ENCODE results near the gene ADRM1. TPM values are rescaled to one million over a fixed set of nuclear protein-coding genes. Genes with fewer than 3 reads are reported as not detected.

ADRM1 gene
- total and polyA plus RNA-seq, 10 of the 15 experiments (the other 5 are each of a cell fraction or from before 2014, with no cell fraction given) = 3.4 to 213 (median 95.9) TPM

GRCh38 chr20:62346398-62347150, 43.8 kb downstream of the ADRM1 start:
- DNase-seq (ENCODE audit: low read depth, low spot score) (no peak), ATAC-seq (no peak), FAIRE-seq (no peak)
- Histone ChIP-seq H3K27me3 (replicated peaks in 1 of 2; ENCODE audit: control insufficient read depth in 2 of 2, insufficient read depth in 2 of 2, low read length in 1 of 2) (no peaks in the 10 kb centered on the region), H4K20me1 (ENCODE audit: control insufficient read depth, insufficient read depth) (no peaks in the 10 kb centered on the region), H3K9ac (ENCODE audit: control insufficient read depth, insufficient read depth, low read length) (no peak overlapping the region), H3K36me3 (ENCODE audit: control insufficient read depth in 2 of 2, insufficient read depth in 2 of 2, low read length in 1 of 2) (no peaks in the 10 kb centered on the region; a peak in 1 of 4 replicates), H2AFZ (ENCODE audit: control insufficient read depth, low read depth, low read length) (no peak overlapping the region), H3K79me2 (ENCODE audit: control insufficient read depth, insufficient read depth, low read length) (no peaks in the 10 kb centered on the region), H3K9me3 (replicated peaks; ENCODE audit: control insufficient read depth, insufficient read depth, low read length) (no peaks in the 10 kb centered on the region; the same call in 2 of the 3 replicates), H3K4me2 (ENCODE audit: control insufficient read depth, insufficient read depth) (no peak overlapping the region), H3K27ac (ENCODE audit: control insufficient read depth, insufficient read depth) (no peak overlapping the region), H3K4me3 (no peak overlapping the region), H3K4me1 (ENCODE audit: control insufficient read depth, insufficient read depth, low read length) (no peaks in the 10 kb centered on the region)
- in situ Hi-C loops (cut with MboI) (no loop called here), intact Hi-C loops (cut with micrococcal nuclease; ENCODE audit: unreplicated experiment) (no loop called here)
- ChIA-PET CTCF (no interaction called here), POLR2A (no interaction called here), RAD21 (ENCODE audit: unreplicated experiment) (no interaction called here), SMC1A (ENCODE audit: uncharacterized antibody, unreplicated experiment) (no interaction called here)
- BruUV-seq (replicated peaks) = no TSS peak
- WGBS (ENCODE audit: insufficient coverage, insufficient replicate concordance, low lambda C conversion rate, missing lambda C conversion rate) = 85% methylated on average over 34 of the region's 34 CpGs
- TF ChIP-seq RCOR1 (conservative IDR thresholded peaks at IDR 0.05; ENCODE audit: low read depth, low read length) = no peak
- TF ChIP-seq NR2F1 (conservative IDR thresholded peaks at IDR 0.05) = no peak
- TF ChIP-seq RUNX3 (IDR thresholded peaks at IDR 0.05; ENCODE audit: low read length) = no peak
- TF ChIP-seq JUND (IDR thresholded peaks at IDR 0.05; ENCODE audit: low read depth, low read length) = no peak
- TF ChIP-seq NFYA (IDR thresholded peaks at IDR 0.05; ENCODE audit: borderline replicate concordance, low read depth, low read length) = no peak
- TF ChIP-seq HDAC2 (IDR thresholded peaks at IDR 0.05) = no peak
- no peak for TF ChIP-seq ASH2L (IDR thresholded peaks at IDR 0.05; ENCODE audit: borderline replicate concordance, low read depth)
- TF ChIP-seq SKIL (IDR thresholded peaks at IDR 0.05; ENCODE audit: low read depth, poor library complexity, severe bottlenecking) = no peak
- TF ChIP-seq E2F8 (IDR thresholded peaks at IDR 0.05; ENCODE audit: low read depth, partially characterized antibody) = no peak
- TF ChIP-seq ZNF384 (IDR thresholded peaks at IDR 0.05; ENCODE audit: borderline replicate concordance, low read depth, low read length) = no peak
- no peak for TF ChIP-seq HDGF (IDR thresholded peaks at IDR 0.05)
- no peak for TF ChIP-seq SUPT20H (IDR thresholded peaks at IDR 0.05; ENCODE audit: borderline replicate concordance, control insufficient read depth, low read depth, low read length)
- TF ChIP-seq RBBP5 (conservative IDR thresholded peaks at IDR 0.05) = no peak
- TF ChIP-seq EP300 (IDR thresholded peaks at IDR 0.05; ENCODE audit: borderline replicate concordance in 1 of 2, control insufficient read depth in 1 of 2, low read depth in 2 of 2, low read length in 2 of 2) = no peak
- TF ChIP-seq ZBTB11 (CRISPR knock-in tag; IDR thresholded peaks at IDR 0.05) = no peak
- no peak for TF ChIP-seq SIN3A (IDR thresholded peaks at IDR 0.05; ENCODE audit: low read depth, low read length)
